ENCODE measurements around the gene ADGRV1. TPM values are rescaled to one million over a fixed set of nuclear protein-coding genes. Genes with fewer than 3 reads are reported as not detected.
A peak's percentile ranks its signal among the peaks of the same experiment; 100 is the strongest.
"Not testable (repeated sequence)": the region's sequence is repeated elsewhere in the genome, so short reads cannot be mapped to it uniquely, and the experiment has no call there.

The ADGRV1 gene
- total RNA-seq, 4 donors from 2014 or later, result 2.5 to 7.5 (median 4.5) TPM

- 96% methylated on average over 2 of the region's 2 CpGs for whole genome bisulfite sequencing
- Histone ChIP-seq H3K27me3 (no peaks in the 10 kb centered on the region), H3K36me3 (no peaks in the 10 kb centered on the region), H3K9me3 (no peaks in the 10 kb centered on the region), H3K4me1 (no peaks in the 10 kb centered on the region), H3K27ac (no peak overlapping the region), H3K4me3 (no peak overlapping the region)
- DNase-seq (ENCODE audit: low spot score in 2 of 2), result no peak
- TF ChIP-seq CTCF (IDR thresholded peaks at IDR 0.05), result no peak
- TF ChIP-seq POLR2AphosphoS5 (IDR thresholded peaks at IDR 0.05), result no peak
- TF ChIP-seq POLR2A (IDR thresholded peaks at IDR 0.05), result no peak
- TF ChIP-seq EP300 (IDR thresholded peaks at IDR 0.05), result no peak
Measured at GRCh38 chr5:90759119-90759518, 200.5 kb downstream of the ADGRV1 start.

- H3K27me3 ChIP-seq, result no peaks in the 10 kb centered on the region
- no peaks in the 10 kb centered on the region for H3K36me3 ChIP-seq
- H3K4me3 ChIP-seq, result no peak overlapping the region
- TF ChIP-seq POLR2A (IDR thresholded peaks at IDR 0.05), result no peak
- no peak for TF ChIP-seq EP300 (IDR thresholded peaks at IDR 0.05)
- no peak for TF ChIP-seq CTCF (IDR thresholded peaks at IDR 0.05)
- no peak for TF ChIP-seq POLR2AphosphoS5 (IDR thresholded peaks at IDR 0.05)
- H3K27ac ChIP-seq, result no peak overlapping the region
- DNase-seq (ENCODE audit: low spot score in 2 of 2), result no peak
- no peaks in the 10 kb centered on the region for H3K4me1 ChIP-seq
- 66% methylated on average over 3 of the region's 3 CpGs for WGBS
- H3K9me3 ChIP-seq, result no peaks in the 10 kb centered on the region
Measured at GRCh38 chr5:90767710-90768109, 209.1 kb downstream of the ADGRV1 start.

- WGBS, result 93% methylated on average over 4 of the region's 4 CpGs
- H3K9me3 ChIP-seq; H3K27ac ChIP-seq; H3K4me1 ChIP-seq; H3K27me3 ChIP-seq; H3K4me3 ChIP-seq; H3K36me3 ChIP-seq; DNase-seq (ENCODE audit: low spot score in 2 of 2): not testable (repeated sequence)
Measured at GRCh38 chr5:90770006-90770541, 211.5 kb downstream of the ADGRV1 start.

GRCh38 chr5:90777959-90778358 is 219.4 kb downstream of the ADGRV1 start:
- Histone ChIP-seq H3K4me1 (no peaks in the 10 kb centered on the region), H3K9me3 (no peaks in the 10 kb centered on the region), H3K27ac (no peak overlapping the region), H3K27me3 (no peaks in the 10 kb centered on the region), H3K36me3 (no peaks in the 10 kb centered on the region), H3K4me3 (no peak overlapping the region)
- WGBS, result 85% methylated on average over 6 of the region's 6 CpGs
- no peak for DNase-seq (ENCODE audit: low spot score in 2 of 2)
- TF ChIP-seq EP300 (IDR thresholded peaks at IDR 0.05) (no peak), CTCF (IDR thresholded peaks at IDR 0.05) (no peak), POLR2A (IDR thresholded peaks at IDR 0.05) (no peak), POLR2AphosphoS5 (IDR thresholded peaks at IDR 0.05) (no peak)

- TF ChIP-seq CTCF (IDR thresholded peaks at IDR 0.05) (peak; percentile 61 to 87), POLR2AphosphoS5 (IDR thresholded peaks at IDR 0.05) (no peak), EP300 (IDR thresholded peaks at IDR 0.05) (no peak), POLR2A (IDR thresholded peaks at IDR 0.05) (no peak)
- Histone ChIP-seq H3K27me3 (no peaks in the 10 kb centered on the region), H3K36me3 (no peaks in the 10 kb centered on the region), H3K27ac (no peak overlapping the region), H3K4me3 (no peak overlapping the region), H3K4me1 (no peaks in the 10 kb centered on the region), H3K9me3 (no peaks in the 10 kb centered on the region)
- WGBS, result 22% methylated on average over 4 of the region's 4 CpGs
- peak in 1 of 2 donors; percentile 67 for DNase-seq (ENCODE audit: low spot score in 2 of 2)
Measured at GRCh38 chr5:90783460-90784333, 225.1 kb downstream of the ADGRV1 start.
